Stimulated activated effector memory CD8-positive, alpha-beta T cell treated with anti-CD3 and anti-CD28 coated beads, Interleukin-12 subunit alpha, Interleukin-12 subunit beta, amount 100 ng/mL, for 72 hours (primary cell): ENCODE data around the gene MESP1.
"Not testable (repeated sequence)": the region's sequence is repeated elsewhere in the genome, so short reads cannot be mapped to it uniquely, and the experiment has no call there.

Experiments used
- ATAC-seq: fragments of 150-1000 bp; cut with Tn5 transposase; 2 replicates; pipeline ENCODE4 v1.10.0; 2021
- DNase-seq, 2 donors: peaks; one replicate each; pipeline ENCODE4 v3.0.0; 2021 to 2022; ENCODE audit warnings: low spot score in 2 of 2
- H3K27ac Mint-ChIP-seq: one replicate; pipeline ENCODE4 v1.8.0; 2022; ENCODE audit warnings: mild to moderate bottlenecking, mixed read lengths
- H3K36me3 Mint-ChIP-seq: one replicate; pipeline ENCODE4 v1.8.0; 2022; ENCODE audit warnings: mild to moderate bottlenecking, mixed read lengths
- H3K4me1 Mint-ChIP-seq: one replicate; pipeline ENCODE4 v1.8.0; 2022; ENCODE audit warnings: mixed read lengths
- H3K4me3 Mint-ChIP-seq: one replicate; pipeline ENCODE4 v1.8.0; 2022; ENCODE audit warnings: mild to moderate bottlenecking, mixed read lengths
- H3K9me3 Mint-ChIP-seq: one replicate; pipeline ENCODE4 v1.8.0; 2022; ENCODE audit warnings: mixed read lengths

Gene MESP1

GRCh38 chr15:89783861-89784685 lies 33.0 kb upstream of the MESP1 start:
- Mint-ChIP-seq H3K36me3 (no peaks in the 10 kb centered on the region), H3K4me1 (peaks cover 8% of the 10 kb centered on the region), H3K9me3 (no peaks in the 10 kb centered on the region), H3K4me3 (no peak overlapping the region), H3K27ac (no peak overlapping the region)
- ATAC-seq (no peak), DNase-seq (no peak)

GRCh38 chr15:89783111-89783860 lies 32.2 kb upstream of the MESP1 start:
- DNase-seq = no peak
- Mint-ChIP-seq H3K4me1 (peaks cover 8% of the 10 kb centered on the region), H3K9me3 (no peaks in the 10 kb centered on the region), H3K27ac (no peak overlapping the region), H3K4me3 (no peak overlapping the region), H3K36me3 (no peaks in the 10 kb centered on the region)
- ATAC-seq = no peak

GRCh38 chr15:89782619-89782950 lies 31.5 kb upstream of the MESP1 start:
- not testable (repeated sequence) for H3K4me3 Mint-ChIP-seq, ATAC-seq, H3K27ac Mint-ChIP-seq, H3K36me3 Mint-ChIP-seq, DNase-seq, H3K9me3 Mint-ChIP-seq, H3K4me1 Mint-ChIP-seq

GRCh38 chr15:89781891-89782618 lies 31.0 kb upstream of the MESP1 start:
- Mint-ChIP-seq H3K4me1 (peaks cover 8% of the 10 kb centered on the region), H3K36me3 (no peaks in the 10 kb centered on the region), H3K27ac (no peak overlapping the region), H3K9me3 (no peaks in the 10 kb centered on the region), H3K4me3 (no peak overlapping the region)
- ATAC-seq (peak; percentile 59), DNase-seq (no peak)

GRCh38 chr15:89781055-89781454 lies 30.0 kb upstream of the MESP1 start:
- no peaks in the 10 kb centered on the region for H3K36me3 Mint-ChIP-seq
- DNase-seq = no peak
- H3K4me3 Mint-ChIP-seq = peak overlapping the region; percentile 0
- H3K4me1 Mint-ChIP-seq = peaks cover 8% of the 10 kb centered on the region
- peak overlapping the region; percentile 4 for H3K27ac Mint-ChIP-seq
- H3K9me3 Mint-ChIP-seq = no peaks in the 10 kb centered on the region
- ATAC-seq = peak; percentile 62

GRCh38 chr15:89780601-89781000 lies 29.6 kb upstream of the MESP1 start:
- peak overlapping the region; percentile 4 for H3K27ac Mint-ChIP-seq
- H3K36me3 Mint-ChIP-seq = no peaks in the 10 kb centered on the region
- H3K4me3 Mint-ChIP-seq = peak overlapping the region; percentile 0
- ATAC-seq = no peak
- no peak for DNase-seq
- no peaks in the 10 kb centered on the region for H3K9me3 Mint-ChIP-seq
- H3K4me1 Mint-ChIP-seq = peaks cover 8% of the 10 kb centered on the region

- Mint-ChIP-seq H3K9me3 (no peaks in the 10 kb centered on the region), H3K4me1 (peaks cover 8% of the 10 kb centered on the region), H3K4me3 (no peak overlapping the region), H3K36me3 (no peaks in the 10 kb centered on the region), H3K27ac (no peak overlapping the region)
- no peak for DNase-seq
- peak; percentile 14 for ATAC-seq
These were observed 27.8 kb upstream of the MESP1 start for GRCh38 chr15:89778861-89779260.

- Mint-ChIP-seq H3K4me1 (peaks cover 8% of the 10 kb centered on the region), H3K27ac (no peak overlapping the region), H3K4me3 (no peak overlapping the region), H3K36me3 (no peaks in the 10 kb centered on the region), H3K9me3 (no peaks in the 10 kb centered on the region)
- DNase-seq (no peak), ATAC-seq (no peak)
These were observed 26.8 kb upstream of the MESP1 start for GRCh38 chr15:89777782-89778380.

- no peak for ATAC-seq
- DNase-seq = no peak
- H3K4me3 Mint-ChIP-seq = peak overlapping the region; percentile 45
- no peaks in the 10 kb centered on the region for H3K9me3 Mint-ChIP-seq
- no peaks in the 10 kb centered on the region for H3K36me3 Mint-ChIP-seq
- peaks cover 8% of the 10 kb centered on the region for H3K4me1 Mint-ChIP-seq
- H3K27ac Mint-ChIP-seq = no peak overlapping the region
These were observed 26.2 kb upstream of the MESP1 start for GRCh38 chr15:89777073-89777751.

GRCh38 chr15:89776274-89777072 lies 25.4 kb upstream of the MESP1 start, which contains the start of gene MESP2:
TSS of gene MESP2 (plus strand) at chr15:89776332. CDS start at chr15:89776358, 26 bp downstream.
- no peaks in the 10 kb centered on the region for H3K36me3 Mint-ChIP-seq
- DNase-seq = peak; percentile 51 to 77

GRCh38 chr15:89775815-89776214 lies 24.8 kb upstream of the MESP1 start:
- Mint-ChIP-seq H3K36me3 (no peaks in the 10 kb centered on the region), H3K4me1 (peaks cover 5% of the 10 kb centered on the region), H3K27ac (no peak overlapping the region), H3K9me3 (no peaks in the 10 kb centered on the region), H3K4me3 (no peak overlapping the region)
- DNase-seq (no peak), ATAC-seq (no peak)

More at GRCh38 chr15:89776274-89777072, 25.4 kb upstream of the MESP1 start, which contains the start of gene MESP2:
- no peaks in the 10 kb centered on the region for H3K9me3 Mint-ChIP-seq
- H3K4me3 Mint-ChIP-seq = peak within 1 kb of the TSS; percentile 45
- peak; percentile 70 for ATAC-seq
- peaks cover 8% of the 10 kb centered on the region for H3K4me1 Mint-ChIP-seq
- H3K27ac Mint-ChIP-seq = no peak within 1 kb of the TSS

GRCh38 chr15:89774492-89774891 lies 23.4 kb upstream of the MESP1 start:
- ATAC-seq = no peak
- H3K9me3 Mint-ChIP-seq = no peaks in the 10 kb centered on the region
- no peak overlapping the region for H3K4me3 Mint-ChIP-seq
- no peaks in the 10 kb centered on the region for H3K36me3 Mint-ChIP-seq
- no peak for DNase-seq
- H3K4me1 Mint-ChIP-seq = no peaks in the 10 kb centered on the region
- no peak overlapping the region for H3K27ac Mint-ChIP-seq

GRCh38 chr15:89772932-89773583 lies 22.0 kb upstream of the MESP1 start:
- no peaks in the 10 kb centered on the region for H3K36me3 Mint-ChIP-seq
- H3K4me1 Mint-ChIP-seq = no peaks in the 10 kb centered on the region

More at GRCh38 chr15:89772932-89773583, 22.0 kb upstream of the MESP1 start:
- H3K4me3 Mint-ChIP-seq = no peak overlapping the region
- no peak overlapping the region for H3K27ac Mint-ChIP-seq
- ATAC-seq (peak; percentile 39), DNase-seq (no peak)
- no peaks in the 10 kb centered on the region for H3K9me3 Mint-ChIP-seq
